ENCODE measurements around the gene COL13A1.

The COL13A1 gene

GRCh38 chr10:69801434-69802315, at the start of gene COL13A1:
Gene COL13A1 (plus strand): TSS chr10:69801906. CDS start chr10:69802424, 518 bp downstream.
- peak; percentile 12 for DNase-seq

GRCh38 chr10:69752479-69752878, 49.2 kb upstream of the COL13A1 start:
- DNase-seq, result no peak

- DNase-seq, result no peak
Observed at GRCh38 chr10:69756279-69756678, 45.4 kb upstream of the COL13A1 start.

- DNase-seq, result no peak
Observed at GRCh38 chr10:69757206-69757552, 44.5 kb upstream of the COL13A1 start.

GRCh38 chr10:69757553-69758309, 44.0 kb upstream of the COL13A1 start:
- no peak for DNase-seq

GRCh38 chr10:69758310-69758728, 43.4 kb upstream of the COL13A1 start:
- DNase-seq, result no peak

GRCh38 chr10:69759641-69760040, 42.1 kb upstream of the COL13A1 start:
- no peak for DNase-seq

GRCh38 chr10:69760072-69760471, 41.6 kb upstream of the COL13A1 start:
- no peak for DNase-seq

- DNase-seq, result no peak
Observed at GRCh38 chr10:69761320-69761719, 40.4 kb upstream of the COL13A1 start.

- no peak for DNase-seq
Observed at GRCh38 chr10:69766161-69766910, 35.4 kb upstream of the COL13A1 start.

- no peak for DNase-seq
Observed at GRCh38 chr10:69767793-69768192, 33.9 kb upstream of the COL13A1 start.

GRCh38 chr10:69768386-69768785, 33.3 kb upstream of the COL13A1 start:
- DNase-seq, result no peak

GRCh38 chr10:69769395-69769992, 32.2 kb upstream of the COL13A1 start:
- no peak for DNase-seq

- no peak for DNase-seq
Observed at GRCh38 chr10:69772933-69773704, 28.6 kb upstream of the COL13A1 start.

- DNase-seq, result no peak
Observed at GRCh38 chr10:69774596-69774995, 27.1 kb upstream of the COL13A1 start.

GRCh38 chr10:69780077-69780476, 21.6 kb upstream of the COL13A1 start:
- no peak for DNase-seq

- DNase-seq, result no peak
Observed at GRCh38 chr10:69781576-69781975, 20.1 kb upstream of the COL13A1 start.

- no peak for DNase-seq
Observed at GRCh38 chr10:69783515-69783914, 18.2 kb upstream of the COL13A1 start.

GRCh38 chr10:69786791-69787190, 14.9 kb upstream of the COL13A1 start:
- no peak for DNase-seq

- DNase-seq, result no peak
Observed at GRCh38 chr10:69787681-69788080, 14.0 kb upstream of the COL13A1 start.

- no peak for DNase-seq
Observed at GRCh38 chr10:69789164-69789576, 12.5 kb upstream of the COL13A1 start.

GRCh38 chr10:69791812-69792211, 9.9 kb upstream of the COL13A1 start:
- DNase-seq, result no peak
